HG03060 (cell line): ENCODE data around the gene PANK2.
"Not testable (repeated sequence)": the region's sequence is repeated elsewhere in the genome, so short reads cannot be mapped to it uniquely, and the experiment has no call there.

Experiments used
- ATAC-seq: cut with Tn5 transposase; IDR thresholded peaks from one replicate; pipeline ENCODE4 v1.9.1; 2021; ENCODE audit warnings: low read depth, moderate number of reproducible peaks; ENCODE audit not compliant: unreplicated experiment

Gene PANK2

DNA sequence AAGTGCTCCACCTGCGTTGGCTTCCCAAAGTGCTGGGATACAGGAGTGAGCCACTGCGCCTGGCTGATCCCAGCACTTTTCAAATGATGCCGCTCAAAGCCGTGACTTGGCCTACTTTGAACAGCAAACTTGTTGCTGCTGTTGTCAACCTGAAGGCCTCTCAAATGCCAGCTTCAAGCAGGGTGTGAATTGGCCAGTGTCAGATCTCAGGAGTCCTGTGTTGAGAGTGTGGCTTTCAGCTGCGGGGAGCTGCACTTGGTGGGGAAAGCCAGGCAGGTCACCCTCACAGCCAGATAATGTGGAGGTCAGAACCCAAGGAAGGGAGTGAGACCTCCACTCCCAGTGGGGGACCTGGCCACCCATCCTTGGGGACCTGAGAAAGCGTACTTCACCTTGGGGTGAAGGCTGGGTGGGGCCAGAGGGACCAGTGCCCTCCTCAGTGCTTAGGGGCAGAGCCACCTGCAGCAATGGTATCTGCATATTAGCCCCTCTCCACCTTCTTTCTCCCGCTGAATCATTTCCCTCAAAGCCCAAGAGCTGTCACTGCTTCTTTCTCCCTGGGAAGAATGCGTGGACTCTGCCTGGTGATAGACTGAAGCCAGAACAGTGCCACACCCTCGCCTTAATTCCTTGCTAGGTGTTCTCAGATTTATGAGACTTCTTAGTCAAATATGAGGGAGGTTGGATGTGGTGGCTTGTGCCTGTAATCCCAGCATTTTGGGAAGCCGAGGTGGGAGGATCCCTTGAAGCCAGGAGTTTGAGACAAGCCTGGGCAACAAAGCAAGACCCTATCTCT, 19.1 kb upstream of the PANK2 start:
- no peak for ATAC-seq

DNA sequence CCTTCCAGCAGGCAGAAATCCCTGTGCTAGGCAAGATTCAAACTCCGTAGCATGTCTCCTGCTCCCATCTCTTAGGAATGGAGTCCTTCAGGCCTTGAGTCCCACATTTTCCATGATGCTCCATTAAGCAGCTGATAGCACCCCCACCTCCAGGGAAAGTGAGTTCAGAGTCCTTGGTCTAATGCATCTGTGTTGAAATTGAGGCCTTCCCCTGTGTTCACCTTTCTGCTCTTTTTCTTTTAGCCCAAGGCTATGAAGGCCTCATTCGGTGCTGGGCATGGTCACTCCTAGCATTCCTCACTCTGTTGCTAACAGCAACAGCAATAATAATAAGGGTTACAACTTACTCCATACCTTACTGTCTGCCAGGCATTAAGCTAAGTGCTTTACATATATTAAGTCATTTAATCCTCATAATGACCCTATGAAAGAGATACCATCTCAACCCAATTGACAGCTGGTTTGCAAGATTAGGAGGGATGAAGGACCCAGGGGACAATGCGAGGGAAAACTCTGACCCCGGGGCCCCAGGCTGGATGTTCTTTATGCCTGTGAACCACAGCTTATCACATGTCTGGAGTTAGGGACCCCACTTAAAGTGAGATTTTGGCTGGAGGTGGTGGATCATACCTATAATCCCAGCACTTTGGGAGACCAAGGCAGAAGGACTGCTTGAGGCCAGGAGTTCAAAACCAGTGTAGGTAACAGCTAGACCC, 17.5 kb upstream of the PANK2 start:
- no peak for ATAC-seq

DNA sequence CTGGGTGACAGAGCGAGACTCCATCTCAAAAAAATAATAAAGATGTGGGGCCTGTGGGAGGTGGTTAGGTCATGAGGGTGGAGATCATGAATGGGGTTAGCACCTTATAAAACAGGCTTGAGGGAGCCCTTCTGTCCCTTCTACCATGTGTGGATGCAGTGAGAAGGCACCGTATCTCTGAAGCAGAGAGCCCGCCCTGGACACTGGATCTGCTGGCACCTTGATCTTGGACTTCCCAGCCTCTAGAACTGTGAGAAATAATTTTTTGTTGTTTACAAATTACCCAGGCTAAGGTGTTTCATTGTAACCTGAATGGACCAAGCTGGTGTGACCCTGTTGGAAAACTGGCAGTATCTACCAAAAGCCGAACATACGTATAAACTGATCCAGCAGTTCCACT, 15.7 kb upstream of the PANK2 start:
- no peak for ATAC-seq

DNA sequence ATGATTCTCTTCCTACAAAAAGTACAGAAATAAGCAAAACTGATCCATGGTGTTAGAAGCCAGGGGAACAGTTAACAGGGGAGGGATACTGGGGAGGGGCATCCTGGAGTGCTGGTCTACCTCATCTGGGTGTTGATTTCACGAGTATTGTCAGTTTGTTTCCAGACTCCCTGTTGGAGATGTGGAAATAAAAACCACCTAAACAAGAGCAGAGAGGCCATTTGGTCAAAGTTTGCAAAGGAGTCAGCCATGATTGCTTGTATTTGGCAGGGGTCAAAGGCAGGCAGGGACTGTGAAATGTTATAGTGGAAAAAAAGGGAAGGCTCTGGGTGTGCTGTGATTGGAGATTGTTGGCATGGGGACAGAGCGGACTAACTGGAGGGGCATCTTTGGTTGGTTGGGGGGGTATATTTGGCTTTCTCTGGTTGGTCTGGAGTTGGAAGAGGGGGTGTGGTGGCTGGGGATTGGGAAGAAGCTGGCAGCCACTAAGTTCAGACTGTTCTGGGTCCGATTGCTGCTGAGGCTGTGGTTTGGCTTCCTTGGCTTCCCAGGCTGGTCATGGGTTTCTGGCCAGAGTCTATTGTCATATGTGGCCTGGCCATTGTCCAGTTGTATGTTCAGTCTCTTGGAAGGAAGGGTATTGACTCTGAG, 14.9 kb upstream of the PANK2 start:
- ATAC-seq, result no peak

DNA sequence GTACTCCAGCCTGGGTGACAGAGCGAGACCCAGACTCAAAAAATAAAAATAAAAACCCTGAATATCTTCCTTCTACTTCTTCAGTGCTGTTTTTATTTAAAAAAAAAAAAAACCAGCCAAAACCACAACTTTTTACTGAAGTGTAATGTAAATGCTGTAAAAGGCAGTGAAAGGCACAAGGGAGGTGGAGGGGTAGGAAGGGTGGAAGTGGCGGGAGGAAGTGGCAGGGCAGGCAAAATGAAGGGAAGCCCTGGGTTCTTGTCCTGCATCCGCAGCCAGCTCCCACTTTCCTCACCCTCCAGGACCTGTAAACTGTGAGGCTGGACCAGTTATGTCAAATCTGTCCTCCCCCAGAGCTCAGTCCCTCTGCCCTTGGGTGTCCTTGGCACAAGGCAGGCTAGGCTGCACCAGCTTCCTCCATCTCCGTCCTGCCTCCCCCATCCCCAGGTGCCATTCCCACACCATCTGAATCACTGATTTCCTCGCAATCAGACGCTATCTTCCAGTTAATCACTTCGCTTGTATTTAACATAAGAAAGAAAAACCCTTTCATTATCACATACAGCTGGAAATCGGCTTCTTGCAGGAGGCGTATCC, 13.7 kb upstream of the PANK2 start:
- ATAC-seq, result no peak

DNA sequence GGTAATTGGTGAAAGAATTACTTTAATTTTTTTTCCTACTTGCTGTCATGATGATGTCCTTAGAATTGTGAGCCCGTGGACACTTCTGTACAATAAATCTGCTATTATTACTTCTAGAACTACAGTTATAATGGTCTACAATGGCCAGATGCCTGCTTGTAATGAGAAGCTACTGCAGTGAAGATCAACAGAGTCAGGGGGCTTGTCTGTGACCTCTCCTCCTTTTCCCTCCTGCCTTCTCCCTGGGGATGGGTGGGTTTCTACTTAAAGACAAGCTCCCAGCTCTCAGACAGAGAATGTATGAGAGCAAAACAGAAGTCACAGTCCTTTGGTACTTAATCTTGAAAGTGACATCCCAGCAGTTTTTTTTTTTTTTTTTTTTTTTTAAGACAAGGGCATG, 13.2 kb upstream of the PANK2 start:
- no peak for ATAC-seq

DNA sequence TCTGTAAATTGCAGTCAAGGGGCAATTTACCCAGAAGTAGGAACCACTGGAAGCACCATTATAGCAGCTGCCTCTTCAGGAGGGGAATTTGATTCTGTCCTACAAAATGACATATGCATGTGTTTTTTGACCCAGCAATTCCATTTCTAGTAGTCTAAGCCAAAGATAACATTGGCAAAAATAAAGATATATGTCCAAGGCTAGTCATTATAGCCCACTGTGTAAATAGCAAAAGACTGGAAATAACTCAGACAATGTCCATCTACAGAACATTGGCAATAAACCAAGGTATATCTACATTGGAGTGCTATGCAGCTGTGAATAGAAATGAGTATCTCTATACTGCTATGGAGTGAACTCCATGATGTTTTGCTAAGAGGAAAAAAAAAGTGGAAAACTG, 12.5 kb upstream of the PANK2 start:
- no peak for ATAC-seq

DNA sequence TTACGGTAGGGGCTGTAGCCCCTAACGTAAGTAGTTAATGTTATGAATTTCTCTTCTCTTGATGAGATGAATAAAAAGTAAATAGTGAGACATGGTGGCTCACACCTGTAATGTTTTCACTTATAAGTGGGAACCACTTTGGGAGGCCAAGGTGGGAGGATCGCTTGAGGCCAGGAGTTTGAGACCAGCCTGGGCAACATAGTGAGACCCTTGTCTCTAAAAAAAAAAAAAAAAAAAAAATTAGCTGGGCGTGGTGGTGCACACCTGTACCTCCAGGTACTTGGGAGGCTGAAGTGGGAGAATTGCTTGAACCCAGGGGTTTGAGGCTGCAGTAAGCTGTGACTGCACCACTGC, 10.3 kb upstream of the PANK2 start:
- not testable (repeated sequence) for ATAC-seq

DNA sequence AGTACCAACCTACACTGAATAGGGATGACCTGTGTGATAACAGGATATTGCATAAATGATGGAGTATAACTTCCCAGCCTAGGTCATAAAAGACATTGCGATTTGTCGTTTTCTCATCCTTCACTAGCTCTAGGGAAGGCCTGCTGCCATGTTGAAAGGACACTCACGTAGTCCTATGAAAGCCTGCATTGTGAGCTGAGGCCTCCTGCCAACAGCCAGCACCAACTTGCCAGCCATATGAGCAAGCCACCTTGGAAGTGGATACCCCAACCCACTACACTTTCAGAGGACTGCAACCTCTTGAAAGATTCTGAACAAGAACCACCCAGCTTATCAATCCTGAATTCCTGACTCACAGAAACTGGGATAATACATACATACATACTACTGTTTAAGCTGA, 3.5 kb upstream of the PANK2 start:
- ATAC-seq, result no peak

DNA sequence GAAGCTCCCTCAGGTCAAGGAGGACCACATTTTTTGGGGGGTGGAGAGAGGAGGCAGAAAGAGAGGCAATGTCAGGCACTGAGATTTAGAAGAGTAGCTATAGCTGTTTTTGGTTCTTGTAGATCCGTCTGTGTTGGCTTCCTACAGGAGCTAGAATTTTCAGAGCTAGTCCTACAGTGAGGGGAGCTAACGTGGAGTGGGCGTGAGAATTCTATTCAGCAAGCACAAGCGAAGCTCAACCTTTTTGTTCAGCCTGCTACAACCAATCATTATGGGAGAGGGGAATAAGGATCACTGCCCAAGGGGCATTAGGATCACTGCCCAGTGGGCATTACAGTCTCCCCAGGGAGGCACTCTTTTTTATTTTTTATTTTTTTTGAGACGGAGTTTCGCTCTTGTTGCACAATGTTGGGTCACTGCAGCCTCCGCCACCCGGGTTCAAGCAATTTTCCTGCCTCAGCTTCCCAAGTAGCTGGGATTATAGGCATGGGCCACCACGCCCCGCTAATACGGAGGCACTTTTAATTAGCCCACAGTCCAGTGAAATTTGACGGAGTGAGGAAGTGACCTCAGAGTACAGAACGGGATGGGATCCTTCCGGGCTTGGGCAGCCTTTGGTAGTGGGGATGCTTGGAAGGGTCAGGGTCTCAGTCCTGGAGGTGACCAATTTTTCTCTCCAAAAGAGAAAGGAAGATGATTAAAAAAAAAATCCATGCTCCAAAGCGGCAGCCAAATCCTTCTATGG, 1.1 kb upstream of the PANK2 start:
- no peak for ATAC-seq

DNA sequence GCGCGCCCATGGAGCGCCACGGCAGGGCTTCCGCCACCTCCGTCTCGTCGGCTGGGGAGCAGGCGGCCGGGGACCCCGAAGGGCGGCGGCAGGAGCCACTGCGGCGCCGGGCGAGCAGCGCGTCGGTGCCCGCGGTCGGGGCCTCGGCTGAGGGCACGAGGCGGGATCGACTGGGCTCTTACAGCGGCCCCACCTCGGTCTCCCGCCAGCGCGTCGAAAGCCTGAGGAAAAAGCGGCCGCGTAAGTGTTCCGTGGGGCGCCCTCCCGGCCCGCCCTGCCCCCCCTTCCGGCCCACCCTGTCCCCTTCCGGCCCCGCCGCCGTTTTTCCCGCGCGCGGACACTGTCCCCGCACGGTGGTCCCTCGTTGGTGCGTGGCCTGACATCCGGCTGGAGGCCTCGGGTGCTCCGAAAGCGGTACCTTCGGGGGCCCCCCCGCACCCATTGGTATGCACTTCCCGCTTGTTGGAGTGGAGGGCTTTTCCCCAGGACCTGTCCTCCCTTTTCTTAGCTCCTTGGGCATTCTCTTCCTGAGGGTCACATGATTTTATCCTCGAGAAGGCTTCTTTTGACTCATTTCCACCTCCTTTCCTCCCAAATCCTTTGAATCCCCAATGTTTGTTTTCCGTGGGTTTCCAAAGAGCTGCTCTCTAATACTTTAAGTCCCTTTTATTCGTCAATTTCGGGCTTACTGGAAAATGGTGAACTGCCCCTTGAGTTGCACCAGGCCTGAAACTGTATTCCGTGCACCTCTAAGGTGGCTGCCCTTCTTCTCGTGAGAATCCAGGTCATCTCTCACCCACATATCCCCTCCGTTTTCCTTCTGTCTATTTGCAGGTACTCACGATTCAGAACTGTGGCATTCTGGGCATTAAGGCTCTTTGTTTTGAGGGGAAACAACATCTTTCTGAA, 556 bp downstream of the PANK2 start:
- no peak for ATAC-seq

DNA sequence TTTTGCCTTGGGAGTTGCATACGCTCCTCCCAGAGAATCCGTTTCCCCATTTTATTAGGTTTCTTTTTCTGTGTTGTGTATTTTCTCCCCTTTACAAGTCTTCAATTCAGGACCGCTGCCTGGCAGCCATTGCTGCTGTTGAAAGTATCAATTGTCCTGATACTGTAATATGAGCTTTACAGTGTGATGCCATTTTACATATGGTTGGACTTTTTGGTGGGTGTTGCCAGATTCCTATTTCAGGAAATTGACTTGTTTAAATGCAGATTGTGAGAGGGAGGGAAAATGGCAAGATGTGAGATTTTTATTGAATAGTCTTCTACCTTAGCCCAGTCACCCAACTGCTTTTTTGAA, 1.2 kb downstream of the PANK2 start:
- ATAC-seq, result no peak

DNA sequence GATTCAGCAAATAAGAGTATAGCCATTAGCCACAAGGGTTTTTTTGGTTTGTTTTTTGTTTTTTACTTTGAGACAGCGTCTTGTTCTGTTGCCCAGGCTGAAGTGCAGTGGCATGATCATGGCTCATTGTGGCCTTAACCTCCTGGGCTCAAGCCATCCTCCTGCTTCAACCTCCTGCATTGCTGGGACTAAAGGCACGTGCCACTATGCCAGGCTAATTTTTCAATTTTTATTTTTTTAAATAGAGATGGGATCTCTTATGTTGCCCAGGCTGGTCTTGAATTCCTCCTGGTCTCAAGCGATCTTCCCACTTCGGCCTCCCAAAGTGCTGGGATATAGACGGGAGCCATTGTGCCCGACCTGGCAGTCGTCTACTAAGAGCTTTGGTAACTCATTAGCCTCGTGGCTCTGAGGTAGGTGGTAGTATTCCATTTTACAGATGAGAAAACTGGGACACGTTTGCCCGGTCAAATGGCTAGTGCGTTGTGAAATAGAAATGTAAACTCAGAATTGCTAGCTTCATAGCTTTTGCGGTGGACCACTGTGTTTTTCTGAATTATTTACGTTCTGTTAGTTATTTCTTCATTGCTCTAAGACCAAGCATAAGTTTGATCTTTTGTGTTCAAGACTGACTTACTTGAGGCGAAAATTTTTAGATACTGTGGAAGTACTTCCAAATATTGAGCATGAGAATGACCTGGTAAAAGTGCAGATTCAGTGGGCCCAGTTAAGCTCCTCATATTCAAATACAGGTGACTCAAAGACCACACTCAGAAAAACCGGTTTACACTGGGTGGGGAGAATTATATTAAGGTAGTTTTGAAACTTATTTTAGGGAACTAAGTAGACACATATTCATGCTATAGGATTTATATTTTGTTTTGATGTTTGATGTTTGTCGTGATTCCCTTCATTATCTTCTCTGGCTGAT, 2.1 kb downstream of the PANK2 start:
- no peak for ATAC-seq

DNA sequence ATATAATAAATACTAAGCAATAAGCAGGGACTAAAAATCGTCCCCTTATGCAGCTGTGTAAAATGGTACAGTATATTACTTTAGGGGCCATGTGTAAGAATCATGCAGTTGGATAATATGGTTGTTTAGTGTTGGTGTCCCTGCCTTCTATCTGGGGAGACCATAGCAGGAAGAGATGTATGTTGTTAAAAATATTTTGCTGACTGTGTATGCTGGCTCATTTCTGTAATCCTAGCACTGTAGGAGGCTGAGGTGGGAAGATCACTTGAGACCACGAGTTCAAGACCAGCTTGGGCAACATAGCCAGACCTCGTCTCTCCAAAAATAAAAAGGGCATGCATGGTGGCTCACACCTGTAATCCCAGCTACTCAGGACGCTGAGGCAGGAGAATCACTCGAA, 5.6 kb downstream of the PANK2 start:
- ATAC-seq, result no peak

DNA sequence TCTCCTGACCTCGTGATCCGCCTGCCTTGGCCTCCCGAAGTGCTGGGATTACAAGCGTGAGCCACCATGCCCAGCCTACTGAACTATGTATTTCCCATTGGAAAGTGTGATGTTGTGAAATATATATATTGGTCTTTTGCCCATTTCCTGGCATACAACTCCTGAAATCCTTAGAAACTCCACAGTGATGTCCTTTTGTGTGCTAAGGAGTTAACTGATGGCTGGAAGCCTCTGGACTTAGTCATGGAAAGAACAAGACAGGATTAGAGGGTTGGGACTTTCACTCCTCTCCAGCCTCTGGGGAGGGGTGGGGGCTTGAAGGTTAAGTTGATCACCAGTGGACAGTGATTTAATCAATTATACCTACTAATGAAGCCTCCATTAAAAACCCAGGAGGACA, 7.1 kb downstream of the PANK2 start:
- ATAC-seq, result no peak

DNA sequence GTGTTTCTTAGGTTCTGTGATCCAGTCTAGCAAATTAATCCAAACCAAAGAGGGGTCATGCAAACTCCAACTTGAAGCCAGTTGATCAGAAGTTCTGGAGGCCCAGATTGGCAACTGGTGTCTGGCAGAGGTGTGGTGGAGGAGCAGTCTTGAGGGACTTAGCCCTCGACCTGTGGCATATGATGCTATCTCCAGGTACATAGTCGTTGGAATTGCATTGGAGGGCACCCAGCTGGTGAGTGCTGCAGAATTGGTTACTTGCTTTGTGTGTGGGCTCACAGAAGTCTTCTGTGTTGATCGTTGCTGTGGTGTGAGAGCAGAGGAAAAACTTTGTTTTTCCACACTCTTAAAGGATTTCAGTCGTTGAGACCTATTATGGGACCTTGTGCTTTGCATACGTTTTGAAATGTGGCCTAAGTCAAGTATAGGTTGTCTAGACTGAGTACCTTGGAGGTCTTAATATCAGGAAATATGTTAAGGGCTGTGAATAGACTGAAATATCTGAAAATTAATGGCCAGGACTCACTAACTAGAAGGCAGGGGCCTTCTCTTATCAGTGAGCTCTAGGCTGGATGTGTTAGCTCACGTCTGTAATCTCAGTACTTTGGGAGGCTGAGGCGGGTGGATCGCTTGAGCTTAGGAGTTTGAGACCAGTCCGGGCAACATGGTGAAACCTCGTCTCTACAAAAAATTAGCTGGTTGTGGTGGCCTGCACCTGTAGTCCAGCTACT, 7.8 kb downstream of the PANK2 start:
- no peak for ATAC-seq

DNA sequence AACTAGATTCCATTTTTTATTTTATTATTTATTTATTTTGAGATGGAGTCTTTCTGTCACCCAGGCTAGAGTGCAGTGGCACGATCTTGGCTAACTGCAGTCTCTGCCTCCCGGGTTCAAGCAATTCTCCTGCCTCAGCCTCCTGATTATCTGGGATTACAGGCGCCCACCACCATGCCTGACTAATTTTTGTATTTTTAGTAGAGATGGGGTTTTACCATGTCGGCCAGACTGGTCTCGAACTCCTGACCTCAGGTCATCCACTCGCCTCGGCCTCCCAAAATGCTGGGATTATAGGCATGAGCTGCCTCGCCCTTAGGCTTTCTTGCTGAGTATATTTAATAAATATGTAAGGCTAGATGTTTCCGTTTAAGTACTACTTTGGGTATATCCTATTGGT, 9.0 kb downstream of the PANK2 start:
- ATAC-seq, result not testable (repeated sequence)

DNA sequence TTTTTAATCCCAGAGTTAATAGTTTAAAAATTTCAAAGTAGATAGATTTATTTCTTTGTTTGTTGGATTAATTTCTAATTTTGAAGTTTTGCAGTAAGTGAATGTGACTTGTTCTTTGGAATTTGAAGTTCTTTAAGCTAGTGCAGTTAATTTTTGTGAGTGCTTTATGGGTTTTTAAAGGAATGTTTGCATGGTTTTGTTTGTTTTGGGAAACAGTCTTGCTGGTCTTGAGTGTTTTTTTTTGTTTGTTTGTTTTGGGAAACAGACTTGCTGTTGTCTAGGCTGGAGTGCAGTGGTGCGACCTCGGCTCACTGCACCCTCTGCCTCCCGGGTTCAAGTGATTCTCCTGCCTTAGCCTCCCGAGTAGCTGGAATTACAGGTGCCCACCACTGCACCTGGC, 9.5 kb downstream of the PANK2 start:
- ATAC-seq, result no peak
